ENCODE measurements around the gene DNAH3.

Gene DNAH3

GRCh38 chr16:21190013-21190412 lies 39.4 kb upstream of the DNAH3 start:
- Histone ChIP-seq H3K27ac (no peak overlapping the region), H3K36me3 (ENCODE audit: insufficient read depth, low read length) (no peaks in the 10 kb centered on the region), H3K9ac (ENCODE audit: insufficient read length) (no peak overlapping the region), H3K4me3 (no peak overlapping the region), H3K9me3 (ENCODE audit: low read depth, low read length) (no peaks in the 10 kb centered on the region)
- TF ChIP-seq EZH2 (IDR thresholded peaks at IDR 0.05) (no peak), POLR2AphosphoS5 (IDR thresholded peaks at IDR 0.05; ENCODE audit: borderline replicate concordance, low read depth, low read length) (no peak), FOXP2 (optimal IDR thresholded peaks at IDR 0.05; ENCODE audit: control extremely low read depth, extremely low read length, insufficient read depth) (no peak)
- DNase-seq (ENCODE audit: low read depth, low spot score): no peak

GRCh38 chr16:21189311-21189710 lies 38.7 kb upstream of the DNAH3 start:
- Histone ChIP-seq H3K36me3 (ENCODE audit: insufficient read depth, low read length) (no peaks in the 10 kb centered on the region), H3K4me3 (no peak overlapping the region), H3K9ac (ENCODE audit: insufficient read length) (no peak overlapping the region), H3K27ac (no peak overlapping the region), H3K9me3 (ENCODE audit: low read depth, low read length) (no peaks in the 10 kb centered on the region)
- no peak for TF ChIP-seq EZH2 (IDR thresholded peaks at IDR 0.05)
- no peak for TF ChIP-seq FOXP2 (optimal IDR thresholded peaks at IDR 0.05; ENCODE audit: control extremely low read depth, extremely low read length, insufficient read depth)
- no peak for TF ChIP-seq POLR2AphosphoS5 (IDR thresholded peaks at IDR 0.05; ENCODE audit: borderline replicate concordance, low read depth, low read length)
- no peak for DNase-seq (ENCODE audit: low read depth, low spot score)

DNA sequence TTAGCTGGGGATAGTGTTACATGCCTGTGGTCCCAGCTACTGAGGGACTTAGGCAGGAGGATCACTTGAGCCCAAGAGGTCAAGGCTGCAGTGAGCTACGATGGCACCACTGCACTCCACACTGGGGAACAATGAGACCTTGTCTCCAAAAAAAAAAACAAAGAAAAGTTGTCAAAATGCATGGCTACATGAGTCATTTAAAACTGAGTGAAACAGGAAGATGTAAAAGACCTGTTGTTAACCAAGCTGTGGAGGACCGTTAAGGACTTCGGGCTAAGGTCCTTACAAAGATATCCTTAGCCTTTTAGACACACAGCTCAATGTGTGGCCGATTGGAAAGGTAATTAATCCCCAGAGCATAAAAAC lies 35.7 kb upstream of the DNAH3 start:
- TF ChIP-seq POLR2AphosphoS5 (IDR thresholded peaks at IDR 0.05; ENCODE audit: borderline replicate concordance, low read depth, low read length): no peak
- no peak overlapping the region for H3K9ac ChIP-seq (ENCODE audit: insufficient read length)
- DNase-seq (ENCODE audit: low read depth, low spot score): no peak

GRCh38 chr16:21185659-21186325 lies 35.1 kb upstream of the DNAH3 start:
- Histone ChIP-seq H3K4me3 (no peak overlapping the region), H3K36me3 (ENCODE audit: insufficient read depth, low read length) (no peaks in the 10 kb centered on the region), H3K9me3 (ENCODE audit: low read depth, low read length) (no peaks in the 10 kb centered on the region), H3K9ac (ENCODE audit: insufficient read length) (no peak overlapping the region), H3K27ac (no peak overlapping the region)
- TF ChIP-seq POLR2AphosphoS5 (IDR thresholded peaks at IDR 0.05; ENCODE audit: borderline replicate concordance, low read depth, low read length) (no peak), EZH2 (IDR thresholded peaks at IDR 0.05) (no peak), FOXP2 (optimal IDR thresholded peaks at IDR 0.05; ENCODE audit: control extremely low read depth, extremely low read length, insufficient read depth) (no peak)
- no peak for DNase-seq (ENCODE audit: low read depth, low spot score)

More for the DNA sequence above, 35.7 kb upstream of the DNAH3 start:
- Histone ChIP-seq H3K36me3 (ENCODE audit: insufficient read depth, low read length) (no peaks in the 10 kb centered on the region), H3K27ac (no peak overlapping the region), H3K9me3 (ENCODE audit: low read depth, low read length) (no peaks in the 10 kb centered on the region), H3K4me3 (no peak overlapping the region)

- no peak for DNase-seq (ENCODE audit: low read depth, low spot score)
- Histone ChIP-seq H3K9ac (ENCODE audit: insufficient read length) (no peak overlapping the region), H3K27ac (no peak overlapping the region), H3K36me3 (ENCODE audit: insufficient read depth, low read length) (no peaks in the 10 kb centered on the region), H3K4me3 (no peak overlapping the region), H3K9me3 (ENCODE audit: low read depth, low read length) (no peaks in the 10 kb centered on the region)
- TF ChIP-seq POLR2AphosphoS5 (IDR thresholded peaks at IDR 0.05; ENCODE audit: borderline replicate concordance, low read depth, low read length) (no peak), EZH2 (IDR thresholded peaks at IDR 0.05) (no peak), FOXP2 (optimal IDR thresholded peaks at IDR 0.05; ENCODE audit: control extremely low read depth, extremely low read length, insufficient read depth) (no peak)
Measured at GRCh38 chr16:21184834-21185233, 34.2 kb upstream of the DNAH3 start.

- DNase-seq (ENCODE audit: low read depth, low spot score): no peak
- no peak overlapping the region for H3K4me3 ChIP-seq
- H3K27ac ChIP-seq: no peak overlapping the region
- no peaks in the 10 kb centered on the region for H3K9me3 ChIP-seq (ENCODE audit: low read depth, low read length)
- H3K36me3 ChIP-seq (ENCODE audit: insufficient read depth, low read length): no peaks in the 10 kb centered on the region
- no peak for TF ChIP-seq EZH2 (IDR thresholded peaks at IDR 0.05)
- no peak for TF ChIP-seq FOXP2 (optimal IDR thresholded peaks at IDR 0.05; ENCODE audit: control extremely low read depth, extremely low read length, insufficient read depth)
- no peak for TF ChIP-seq POLR2AphosphoS5 (IDR thresholded peaks at IDR 0.05; ENCODE audit: borderline replicate concordance, low read depth, low read length)
- no peak overlapping the region for H3K9ac ChIP-seq (ENCODE audit: insufficient read length)
Measured at GRCh38 chr16:21183995-21184394, 33.3 kb upstream of the DNAH3 start.

- no peaks in the 10 kb centered on the region for H3K36me3 ChIP-seq (ENCODE audit: insufficient read depth, low read length)
- no peaks in the 10 kb centered on the region for H3K9me3 ChIP-seq (ENCODE audit: low read depth, low read length)
- no peak for DNase-seq (ENCODE audit: low read depth, low spot score)
- H3K27ac ChIP-seq: no peak overlapping the region
- H3K9ac ChIP-seq (ENCODE audit: insufficient read length): no peak overlapping the region
- TF ChIP-seq EZH2 (IDR thresholded peaks at IDR 0.05): no peak
- no peak for TF ChIP-seq POLR2AphosphoS5 (IDR thresholded peaks at IDR 0.05; ENCODE audit: borderline replicate concordance, low read depth, low read length)
- TF ChIP-seq FOXP2 (optimal IDR thresholded peaks at IDR 0.05; ENCODE audit: control extremely low read depth, extremely low read length, insufficient read depth): no peak
- H3K4me3 ChIP-seq: no peak overlapping the region
Measured at GRCh38 chr16:21179983-21180365, 29.3 kb upstream of the DNAH3 start.

- TF ChIP-seq FOXP2 (optimal IDR thresholded peaks at IDR 0.05; ENCODE audit: control extremely low read depth, extremely low read length, insufficient read depth): no peak
- TF ChIP-seq POLR2AphosphoS5 (IDR thresholded peaks at IDR 0.05; ENCODE audit: borderline replicate concordance, low read depth, low read length): no peak
- TF ChIP-seq EZH2 (IDR thresholded peaks at IDR 0.05): no peak
- Histone ChIP-seq H3K9me3 (ENCODE audit: low read depth, low read length) (no peaks in the 10 kb centered on the region), H3K27ac (no peak overlapping the region), H3K9ac (ENCODE audit: insufficient read length) (no peak overlapping the region), H3K36me3 (ENCODE audit: insufficient read depth, low read length) (no peaks in the 10 kb centered on the region), H3K4me3 (no peak overlapping the region)
- no peak for DNase-seq (ENCODE audit: low read depth, low spot score)
Measured at GRCh38 chr16:21179126-21179982, 28.7 kb upstream of the DNAH3 start.

All from SK-N-MC (cell line).